CD4-positive, alpha-beta T cell treated with Interleukin-1 beta for 1 hour (primary cell): ENCODE data around the gene MPHOSPH10.
"Not testable (repeated sequence)": the region's sequence is repeated elsewhere in the genome, so short reads cannot be mapped to it uniquely, and the experiment has no call there.

ENCODE experiments used
- DNase-seq, 2 donors: peaks; one replicate each; pipeline ENCODE4 v3.0.0-alpha.2; 2020 to 2022

The MPHOSPH10 gene

DNA sequence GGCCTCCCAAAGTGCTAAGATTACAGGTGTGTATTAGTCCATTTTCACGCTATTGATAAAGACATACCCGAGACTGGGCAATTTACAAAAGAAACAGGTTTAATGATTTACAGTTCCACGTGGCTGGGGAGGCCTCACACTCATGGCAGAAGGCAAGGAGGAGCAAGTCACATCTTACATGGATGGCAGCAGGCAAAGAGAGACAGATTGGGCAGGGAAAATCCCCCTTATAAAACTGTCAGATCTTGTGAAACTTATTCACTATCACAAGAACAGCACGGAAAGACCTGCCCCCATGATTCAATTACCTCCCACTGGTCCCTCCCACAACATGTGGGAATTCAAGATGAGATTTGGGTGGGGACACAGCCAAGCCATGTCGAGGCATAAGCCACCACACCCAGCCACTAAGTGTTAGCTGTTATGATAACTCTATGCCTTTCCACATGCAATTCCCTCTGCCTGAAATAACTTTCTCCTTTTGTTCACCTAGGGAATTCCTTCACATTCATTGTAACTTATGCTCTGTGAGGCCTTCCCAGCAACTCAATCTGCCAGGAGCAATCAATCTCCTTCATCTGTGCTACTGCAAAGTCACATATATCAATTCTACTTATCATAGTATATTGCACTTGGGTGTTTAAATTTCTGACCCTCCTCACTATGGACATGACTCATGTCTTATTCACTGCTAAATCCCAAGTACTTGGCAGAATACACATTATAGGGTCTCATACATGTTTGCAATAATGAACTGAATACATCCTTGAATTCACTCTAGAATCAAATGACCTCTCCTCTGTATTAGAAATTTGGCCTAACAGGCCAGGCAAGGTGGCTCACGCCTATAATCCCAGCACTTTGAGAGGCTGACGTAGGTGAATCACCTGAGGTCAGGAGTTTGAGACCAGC lies 7.8 kb upstream of the MPHOSPH10 start:
- DNase-seq: no peak

DNA sequence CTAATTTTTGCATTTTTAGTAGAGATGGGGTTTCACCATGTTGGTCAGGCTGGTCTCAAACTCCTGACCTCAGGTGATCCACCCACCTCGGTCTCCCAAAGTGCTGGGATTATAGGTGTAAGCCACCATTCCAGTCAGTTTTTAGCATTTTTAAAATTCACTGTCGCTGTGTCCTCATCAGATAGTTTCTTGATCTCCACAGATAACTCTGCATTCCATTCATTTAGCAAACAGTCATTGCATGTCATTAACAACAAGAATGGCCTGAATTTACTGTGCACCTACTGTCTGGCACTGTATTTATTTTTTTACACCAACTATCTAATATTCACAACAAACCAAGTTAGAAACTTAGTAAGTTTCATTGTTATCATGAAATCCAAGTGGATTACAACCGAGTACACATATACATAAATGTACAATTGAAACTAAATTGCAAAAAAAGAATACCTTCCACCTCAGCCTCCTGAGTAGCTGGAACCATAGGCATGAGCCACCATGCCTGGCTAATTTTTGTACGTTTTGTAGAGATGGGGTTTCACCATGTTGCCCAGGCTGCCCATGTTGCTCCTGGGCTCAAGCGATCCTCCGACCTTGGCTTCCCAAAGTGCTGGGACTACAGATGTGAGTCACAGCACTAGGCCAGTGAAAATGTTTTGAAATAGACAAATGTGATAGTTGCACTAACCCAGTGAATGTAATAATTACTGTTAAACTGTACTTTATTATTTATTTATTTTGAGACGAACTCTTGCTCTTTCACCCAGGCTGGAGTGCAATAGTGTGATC lies 4.7 kb upstream of the MPHOSPH10 start:
- no peak for DNase-seq

DNA sequence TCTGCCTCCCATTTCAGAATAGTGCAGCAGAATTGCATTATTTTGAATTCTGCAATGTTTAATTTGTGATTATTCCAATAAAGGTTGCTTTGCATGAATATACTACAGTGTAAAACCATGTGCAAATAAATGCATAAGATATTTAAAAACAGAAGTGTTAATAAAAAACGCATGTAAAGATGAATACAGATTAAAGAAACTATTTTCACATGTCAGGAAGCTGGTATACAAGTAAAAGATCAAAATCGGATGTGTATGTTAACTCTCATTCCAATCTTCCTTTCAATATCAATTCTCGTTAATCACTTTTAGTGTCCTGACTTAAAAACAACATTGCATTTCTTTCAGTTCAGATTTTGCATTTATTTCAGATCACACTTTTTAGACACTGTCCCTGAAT lies 3.5 kb upstream of the MPHOSPH10 start:
- DNase-seq: no peak

DNA sequence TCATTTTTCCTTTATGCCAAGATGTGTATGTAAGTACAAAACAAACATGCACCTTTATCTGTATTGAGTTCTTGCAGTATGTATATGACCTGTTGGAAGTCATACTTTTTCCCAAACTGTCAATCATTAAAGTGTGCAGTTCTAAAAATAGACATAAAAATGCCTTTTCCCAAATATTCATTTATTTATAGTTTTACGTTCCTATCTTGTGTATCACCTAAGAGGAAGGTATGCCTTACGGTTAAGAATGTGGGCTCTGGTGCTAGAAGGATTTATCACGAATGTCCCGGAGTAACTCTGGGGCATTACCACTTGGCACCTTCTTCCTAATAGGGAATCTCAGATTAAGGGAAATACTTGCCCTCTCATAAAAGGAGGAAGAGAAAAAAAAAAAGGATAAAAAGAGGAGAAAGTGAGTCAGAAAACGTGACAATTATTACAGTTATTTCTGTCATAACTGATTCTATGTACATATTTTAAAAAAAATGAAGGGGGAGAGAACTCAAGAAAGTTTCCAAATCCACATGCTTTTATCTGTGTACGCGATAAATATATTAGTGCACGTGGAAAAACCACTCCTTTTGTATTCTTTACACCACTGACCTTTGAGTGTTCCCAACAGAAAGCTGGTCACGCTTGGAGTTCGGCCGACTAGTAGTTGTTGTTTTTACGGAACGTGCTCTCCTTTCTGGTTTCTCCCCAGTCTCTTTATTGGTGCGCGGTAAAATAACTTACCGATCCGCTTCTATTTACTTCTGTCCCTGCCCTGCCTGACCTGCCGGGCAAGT lies 1.1 kb upstream of the MPHOSPH10 start:
- no peak for DNase-seq

DNA sequence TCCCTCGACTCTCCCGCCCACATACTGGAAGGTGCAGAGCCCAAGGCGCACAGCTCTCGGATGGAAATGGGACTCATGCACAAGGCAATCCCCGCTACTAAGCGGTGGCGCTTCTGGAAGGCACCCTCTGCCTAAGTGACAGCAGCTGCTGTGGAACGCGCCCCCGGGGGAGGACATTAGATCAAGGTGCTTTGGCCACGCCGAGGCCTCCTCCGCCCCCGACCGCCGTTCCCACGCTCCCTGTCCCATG lies 607 bp upstream of the MPHOSPH10 start:
- DNase-seq: no peak

DNA sequence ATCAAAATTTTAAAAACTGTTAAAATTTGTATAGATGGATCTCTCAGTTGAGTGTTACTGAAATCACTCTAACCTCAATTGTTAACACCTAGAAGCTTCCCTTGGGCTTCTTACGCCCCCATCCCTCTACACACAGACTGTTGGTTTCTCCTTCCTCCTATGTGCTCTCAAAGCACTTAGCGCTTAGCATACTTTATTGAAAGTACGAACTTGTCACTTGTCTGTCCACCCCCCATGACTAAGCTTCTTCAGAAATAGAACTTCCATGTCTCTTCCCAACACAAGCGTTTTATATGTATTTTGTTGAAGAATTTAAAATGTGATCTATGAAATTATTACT lies 441 bp downstream of the MPHOSPH10 start:
- DNase-seq: no peak

DNA sequence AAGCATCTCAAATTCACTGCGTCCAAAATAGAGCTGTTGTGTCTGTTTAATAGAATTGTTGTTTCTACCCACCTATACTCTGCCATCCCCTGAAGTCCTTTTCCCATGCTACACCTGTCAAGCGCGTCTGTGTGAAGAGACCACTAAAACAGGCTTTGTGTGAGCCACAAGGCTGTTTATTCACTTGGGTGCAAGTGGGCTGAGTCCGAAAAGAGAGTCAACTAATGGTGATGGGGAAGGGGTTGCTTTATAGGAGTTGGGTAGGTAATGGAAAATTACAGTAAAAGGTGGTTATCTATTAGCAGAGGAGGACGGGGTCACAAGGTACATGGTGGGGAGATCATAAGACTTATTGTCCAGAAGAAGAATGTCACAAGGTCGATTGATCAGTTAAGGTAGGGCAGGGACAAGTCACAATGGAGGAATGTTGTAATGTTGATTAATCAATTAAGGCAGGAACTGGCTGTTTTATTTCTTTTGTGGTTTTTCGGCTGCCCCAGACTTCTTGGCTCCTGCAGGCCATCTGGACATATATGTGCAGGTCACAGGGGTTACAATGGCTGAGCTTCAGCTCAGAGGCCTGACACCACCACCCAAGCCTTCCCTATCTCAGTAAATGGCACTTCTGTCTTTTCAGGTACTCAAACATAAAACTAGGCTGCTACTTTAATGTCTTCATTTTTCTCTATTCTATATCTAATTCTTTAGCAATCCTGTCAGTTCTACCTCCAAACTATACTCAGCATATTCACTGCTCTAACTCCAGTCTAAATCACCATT lies 1.1 kb downstream of the MPHOSPH10 start:
- not testable (repeated sequence) for DNase-seq

DNA sequence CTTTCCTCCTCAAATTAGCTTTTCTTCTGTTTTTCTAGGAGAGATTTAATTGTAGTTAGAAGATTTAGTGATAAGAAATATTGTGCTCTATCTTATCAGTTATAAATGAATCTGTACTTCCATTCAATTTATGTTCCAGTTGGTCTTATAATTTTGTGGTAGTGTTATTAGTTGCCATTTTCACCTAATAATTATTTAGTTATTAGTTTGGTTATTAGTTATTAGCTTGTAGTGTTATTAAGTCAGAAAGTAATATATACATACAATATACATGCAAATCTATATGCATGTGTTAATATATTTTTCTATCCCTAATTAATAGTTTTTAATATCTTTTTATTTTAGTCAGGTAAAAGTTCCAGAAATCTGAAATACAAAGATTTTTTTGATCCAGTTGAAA lies 3.2 kb downstream of the MPHOSPH10 start:
- no peak for DNase-seq

DNA sequence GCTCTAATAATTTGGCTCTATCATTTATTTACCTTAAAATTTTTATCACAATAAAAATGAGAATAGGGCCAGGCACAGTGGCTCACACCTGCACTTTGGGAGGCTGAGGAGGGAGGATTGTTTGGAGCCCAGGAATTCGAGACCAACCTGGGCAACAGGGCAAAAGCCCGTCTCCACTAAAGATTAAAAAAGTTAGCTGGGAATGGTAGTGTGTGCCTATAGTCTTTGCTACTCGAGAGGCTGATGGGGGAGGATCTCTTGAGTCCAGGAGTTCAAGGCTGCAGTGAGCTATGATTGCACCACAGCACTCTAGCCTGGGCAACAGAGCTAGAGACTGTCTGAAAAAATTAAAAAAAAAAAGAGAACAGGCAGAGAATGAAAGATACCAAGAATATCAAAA lies 5.7 kb downstream of the MPHOSPH10 start:
- DNase-seq: no peak

DNA sequence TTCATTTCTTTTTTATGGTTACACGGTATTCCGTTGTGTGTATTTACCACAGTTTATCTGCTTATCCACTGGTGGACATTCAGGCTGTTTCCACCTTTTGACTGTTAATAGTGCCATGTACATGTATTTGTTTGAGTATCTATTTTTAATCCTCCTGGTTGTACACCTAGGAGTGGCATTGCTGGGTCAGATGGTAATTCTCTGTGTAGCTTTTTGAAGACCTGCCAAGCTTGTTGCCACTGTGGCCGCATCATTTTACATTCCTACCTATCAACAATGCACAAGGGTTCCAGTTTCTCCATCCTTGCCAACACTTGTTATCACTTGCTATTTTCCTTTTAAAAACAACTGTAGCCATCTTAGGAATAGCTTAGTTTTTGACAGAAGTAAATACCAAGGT lies 13.3 kb downstream of the MPHOSPH10 start:
- no peak for DNase-seq

DNA sequence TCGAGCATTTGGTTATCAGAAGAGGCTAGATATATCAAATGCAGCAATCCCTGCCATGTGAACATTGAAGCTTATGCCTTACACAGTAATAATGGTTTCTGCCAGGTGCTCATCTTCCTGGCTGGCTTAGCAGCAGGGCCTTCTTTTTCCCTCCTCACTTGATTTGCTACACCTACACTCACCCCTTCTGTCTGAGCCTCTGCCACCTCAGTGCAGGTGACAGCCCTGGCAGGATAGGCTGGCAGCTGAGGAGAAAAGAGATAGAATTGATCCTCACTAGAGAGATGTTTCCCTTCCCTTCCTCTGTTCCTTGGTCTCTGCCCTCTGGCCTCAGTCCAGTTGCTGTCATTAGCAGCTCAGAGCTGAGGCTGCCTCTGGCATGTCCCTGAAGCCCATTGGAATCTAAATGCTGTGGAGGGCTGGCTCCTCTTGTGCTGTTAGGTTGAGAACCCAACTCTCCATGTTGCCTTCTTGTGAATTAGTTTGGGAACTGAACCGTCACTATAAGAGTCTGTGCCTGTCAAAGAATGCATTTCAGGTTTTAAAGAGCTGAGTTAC lies 18.2 kb downstream of the MPHOSPH10 start:
- DNase-seq: no peak

DNA sequence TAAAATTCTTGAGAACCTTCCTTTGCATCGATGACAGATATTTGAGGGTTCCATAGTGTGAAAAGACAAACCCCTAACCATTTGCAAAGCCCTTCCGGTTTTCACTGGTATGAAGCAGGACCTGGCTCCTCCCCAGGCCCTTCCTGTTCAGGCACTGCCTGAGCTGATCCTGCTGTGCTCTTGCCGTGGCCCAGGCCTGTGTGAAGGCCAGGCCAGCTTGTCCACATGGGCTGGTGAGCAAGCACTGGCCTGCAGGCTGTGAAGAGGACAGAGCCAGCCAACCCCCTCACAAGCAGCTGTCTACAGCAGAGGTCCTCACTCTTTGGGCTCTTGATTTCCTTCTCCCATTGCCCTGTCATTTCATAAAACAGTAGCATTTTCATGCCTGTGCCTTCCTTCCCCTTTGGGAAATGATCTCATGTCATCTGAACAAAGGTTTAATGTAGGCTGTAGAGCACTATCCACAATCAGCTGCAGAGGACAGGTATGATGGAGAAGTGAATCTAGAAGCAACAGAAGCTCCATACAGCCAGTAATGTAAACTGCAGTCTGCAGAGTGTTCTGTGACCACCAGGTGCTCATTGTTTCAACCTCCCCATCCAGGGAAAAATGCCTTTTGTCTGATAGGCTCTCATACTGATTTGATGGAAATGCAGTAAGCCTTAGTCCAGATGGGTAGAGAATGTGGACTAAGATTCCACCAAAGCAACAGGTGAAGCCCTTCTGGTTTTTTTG lies 19.8 kb downstream of the MPHOSPH10 start:
- no peak for DNase-seq

DNA sequence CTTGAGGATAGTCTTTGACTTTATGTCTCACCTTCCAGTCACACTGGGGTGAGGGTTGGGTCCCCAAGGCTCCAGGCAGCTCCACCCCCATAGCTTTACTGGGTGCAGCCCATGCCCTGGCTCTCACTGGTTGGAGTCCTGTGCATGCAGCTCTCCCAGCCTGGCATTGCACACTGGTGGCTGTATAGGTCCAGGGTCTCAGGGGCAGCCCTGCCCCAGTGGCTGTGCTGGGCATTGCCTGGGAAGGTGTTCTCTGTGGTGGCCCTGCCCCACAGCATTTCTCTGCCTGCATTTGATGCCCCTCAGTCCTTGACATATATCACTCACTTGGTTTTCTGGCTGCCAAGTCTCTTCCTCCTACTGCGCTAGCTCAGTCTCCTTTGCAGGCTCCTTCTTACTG lies 21.2 kb downstream of the MPHOSPH10 start:
- DNase-seq: no peak

DNA sequence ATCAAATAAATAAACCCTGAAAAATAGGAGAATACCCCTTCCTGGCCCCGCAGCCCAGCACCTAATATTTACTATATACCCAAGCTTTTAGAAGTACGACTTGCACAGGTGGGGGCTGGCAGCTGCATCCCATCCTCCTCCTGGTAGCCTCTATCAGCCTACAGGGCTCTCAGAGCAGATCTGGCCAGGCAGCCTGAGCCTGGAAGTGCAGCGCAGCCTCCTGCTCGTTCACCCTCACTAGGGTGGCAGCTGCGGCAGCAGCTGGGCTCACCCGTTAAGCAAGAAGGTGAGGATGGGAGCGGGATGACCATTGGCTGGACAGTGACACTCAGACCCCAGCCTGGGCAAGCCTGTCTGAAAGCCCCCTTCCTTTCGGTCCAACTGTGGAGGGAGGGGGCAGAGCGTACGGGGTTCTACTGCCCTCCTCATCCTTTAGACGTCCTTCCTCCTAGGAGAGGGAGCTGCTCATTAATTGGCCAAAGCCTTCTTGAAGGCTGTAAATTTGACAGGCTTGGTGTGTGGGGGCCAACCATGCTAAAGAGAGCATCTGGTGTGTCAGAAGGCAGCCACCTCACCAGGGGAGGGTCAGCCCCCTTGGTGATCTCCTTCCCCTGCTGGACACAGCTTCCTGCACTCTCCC lies 23.3 kb downstream of the MPHOSPH10 start:
- DNase-seq: no peak

DNA sequence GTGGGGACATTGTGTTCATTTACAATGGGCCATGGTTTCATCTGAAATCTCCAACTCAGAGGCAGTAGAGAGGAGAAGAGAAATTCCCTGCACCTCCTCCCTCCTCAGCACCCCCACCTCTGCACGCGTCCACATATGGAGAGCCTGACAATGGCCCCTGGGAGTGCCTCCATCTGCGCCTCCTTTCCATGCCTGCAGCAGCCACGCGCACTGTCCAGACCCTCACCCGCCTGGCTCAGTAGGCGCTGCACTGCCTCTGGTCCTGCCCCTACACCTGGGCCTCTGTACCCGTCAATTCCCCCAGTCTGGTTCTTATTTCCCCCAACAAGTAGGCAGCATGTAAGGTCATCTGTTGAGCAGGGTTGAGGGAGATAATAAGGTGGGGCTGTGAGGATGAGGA lies 23.8 kb downstream of the MPHOSPH10 start:
- DNase-seq: no peak

DNA sequence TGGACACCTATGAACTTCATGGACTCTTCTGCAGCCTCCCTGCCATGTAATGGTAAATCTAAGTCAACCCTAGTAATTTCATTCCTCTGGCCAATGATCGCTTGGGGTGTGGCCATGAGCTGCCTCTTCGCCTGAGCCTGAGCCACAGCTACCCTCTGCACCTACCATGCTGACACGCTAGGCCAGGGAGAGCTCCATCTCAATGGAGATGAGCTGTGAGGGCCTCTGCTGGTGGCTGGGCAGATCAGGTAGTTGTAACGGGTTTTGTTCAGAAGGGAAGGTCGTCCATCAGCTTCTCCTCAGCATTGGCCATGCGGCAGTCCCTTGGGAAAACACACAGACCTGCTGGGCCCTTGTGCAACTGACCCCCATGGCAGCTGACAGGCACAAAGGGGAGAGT lies 24.4 kb downstream of the MPHOSPH10 start:
- DNase-seq: peak in 1 of 2 donors; percentile 8

DNA sequence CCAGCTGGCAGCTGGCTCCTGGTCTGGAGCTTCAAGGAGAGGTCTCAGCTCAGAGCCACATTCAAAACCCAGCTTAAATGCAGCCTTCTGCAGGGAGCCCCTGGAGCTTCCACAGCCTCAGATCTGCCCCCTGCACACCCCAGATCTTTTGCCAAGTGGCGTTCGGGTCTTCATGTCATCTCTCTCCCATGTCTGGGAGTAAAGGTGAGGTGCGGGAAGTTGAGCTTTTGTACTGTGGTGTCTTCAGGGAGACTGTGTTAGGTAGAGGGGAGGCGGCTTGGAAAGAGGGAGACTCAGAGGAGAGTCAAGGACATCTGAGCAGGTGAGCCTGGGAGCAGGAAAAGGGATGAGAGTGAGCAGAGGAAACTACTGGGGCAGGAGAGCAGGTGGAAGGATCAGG lies 25.4 kb downstream of the MPHOSPH10 start:
- no peak for DNase-seq

DNA sequence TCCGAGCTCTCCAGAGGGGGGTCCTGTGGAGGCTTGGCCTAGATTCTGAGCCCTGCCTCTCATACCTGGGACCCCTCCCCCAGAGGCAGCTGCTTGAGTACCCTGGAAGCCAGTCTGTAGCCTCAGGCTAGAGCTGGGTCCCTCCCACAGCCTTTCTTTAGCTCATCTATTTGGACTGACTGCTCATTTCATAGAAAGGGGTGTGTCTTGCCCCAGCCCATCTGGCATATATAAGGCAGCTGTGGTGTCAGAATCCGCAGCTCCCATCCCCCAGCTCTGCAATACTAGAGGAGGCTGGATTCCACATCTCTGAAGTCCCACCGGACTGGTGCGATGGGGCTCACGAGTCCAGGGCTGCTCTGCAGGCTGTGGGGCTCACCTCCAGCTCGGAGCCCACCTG lies 26.1 kb downstream of the MPHOSPH10 start:
- no peak for DNase-seq

DNA sequence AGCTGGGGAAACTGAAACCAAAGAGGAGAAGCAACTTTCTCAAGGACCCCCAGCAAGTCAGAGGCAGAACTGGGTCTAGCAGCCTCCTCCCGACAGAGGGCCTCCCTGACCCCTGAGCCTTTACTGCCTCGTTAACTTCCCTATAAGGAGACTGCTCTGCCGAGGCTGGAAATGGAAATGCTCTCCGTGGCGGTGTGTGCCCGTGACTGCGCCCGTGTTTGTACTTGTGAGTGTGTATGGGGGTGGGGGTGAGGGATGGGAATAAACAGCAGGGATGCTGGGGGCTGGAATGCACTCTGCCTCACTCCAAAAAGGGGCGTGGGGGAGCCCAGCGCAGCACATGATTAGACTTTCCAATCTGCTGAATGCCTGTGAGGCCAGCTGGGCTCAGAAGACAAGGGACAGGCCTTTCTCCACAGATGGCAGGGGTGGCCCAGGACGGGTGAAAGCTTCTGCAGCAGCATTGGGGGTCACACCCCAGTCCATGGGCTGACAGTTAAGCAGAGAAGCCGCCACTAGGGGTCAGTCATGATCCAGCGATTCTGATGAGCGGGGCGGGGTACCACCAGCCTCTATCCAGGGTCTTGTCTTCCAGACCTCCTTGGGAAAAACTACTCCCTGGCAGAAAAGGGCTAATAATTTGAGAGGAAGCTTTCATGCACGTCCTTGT lies 26.8 kb downstream of the MPHOSPH10 start:
- DNase-seq: peak; percentile 39 to 48

DNA sequence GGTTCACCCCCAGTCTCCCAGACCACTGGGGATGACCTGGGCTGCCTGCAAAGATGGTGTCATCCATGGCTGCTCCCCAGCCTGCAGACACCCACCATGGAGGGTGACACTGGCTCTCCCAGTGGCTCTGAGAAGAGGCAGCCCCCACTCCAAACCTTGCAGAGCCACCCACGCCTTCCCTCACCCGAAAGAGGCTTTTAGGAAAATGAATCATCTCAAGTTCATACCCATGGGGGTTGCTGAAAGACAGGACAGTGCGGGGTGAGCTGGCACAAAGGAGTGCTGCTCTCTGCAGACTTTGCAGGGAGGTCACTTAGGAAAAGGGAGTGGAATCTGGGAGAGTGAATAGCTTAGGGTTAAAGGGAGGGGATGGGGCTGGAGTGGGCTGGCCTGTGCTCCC lies 36.4 kb downstream of the MPHOSPH10 start:
- no peak for DNase-seq

DNA sequence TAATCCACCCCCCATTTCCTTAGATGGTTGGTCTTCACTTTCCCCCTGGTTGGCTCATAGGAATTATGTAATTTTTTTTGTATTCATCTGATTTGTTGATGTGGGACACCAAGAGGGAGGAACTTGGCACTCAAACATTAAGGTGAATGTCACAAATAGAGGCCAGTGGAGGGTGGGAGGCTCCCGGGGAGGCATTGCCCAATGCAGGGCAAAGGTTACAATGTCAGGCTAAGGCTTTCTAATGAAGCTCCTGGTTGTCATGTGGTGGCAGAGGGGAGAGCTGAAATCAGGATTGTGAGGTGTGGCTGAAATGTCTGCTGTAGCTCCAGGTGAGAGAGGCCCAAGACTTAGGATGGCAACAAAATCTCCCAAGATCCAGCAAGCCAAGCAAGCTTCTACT lies 42.7 kb downstream of the MPHOSPH10 start:
- DNase-seq: no peak
